GM21786 (cell line): ENCODE results near the gene ARID1B.
A peak's percentile ranks its signal among the peaks of the same experiment; 100 is the strongest.

ENCODE experiments used
- ATAC-seq: cut with Tn5 transposase; IDR thresholded peaks from one replicate; pipeline ENCODE4 v1.9.1; 2021; ENCODE audit not compliant: unreplicated experiment

ARID1B gene

DNA sequence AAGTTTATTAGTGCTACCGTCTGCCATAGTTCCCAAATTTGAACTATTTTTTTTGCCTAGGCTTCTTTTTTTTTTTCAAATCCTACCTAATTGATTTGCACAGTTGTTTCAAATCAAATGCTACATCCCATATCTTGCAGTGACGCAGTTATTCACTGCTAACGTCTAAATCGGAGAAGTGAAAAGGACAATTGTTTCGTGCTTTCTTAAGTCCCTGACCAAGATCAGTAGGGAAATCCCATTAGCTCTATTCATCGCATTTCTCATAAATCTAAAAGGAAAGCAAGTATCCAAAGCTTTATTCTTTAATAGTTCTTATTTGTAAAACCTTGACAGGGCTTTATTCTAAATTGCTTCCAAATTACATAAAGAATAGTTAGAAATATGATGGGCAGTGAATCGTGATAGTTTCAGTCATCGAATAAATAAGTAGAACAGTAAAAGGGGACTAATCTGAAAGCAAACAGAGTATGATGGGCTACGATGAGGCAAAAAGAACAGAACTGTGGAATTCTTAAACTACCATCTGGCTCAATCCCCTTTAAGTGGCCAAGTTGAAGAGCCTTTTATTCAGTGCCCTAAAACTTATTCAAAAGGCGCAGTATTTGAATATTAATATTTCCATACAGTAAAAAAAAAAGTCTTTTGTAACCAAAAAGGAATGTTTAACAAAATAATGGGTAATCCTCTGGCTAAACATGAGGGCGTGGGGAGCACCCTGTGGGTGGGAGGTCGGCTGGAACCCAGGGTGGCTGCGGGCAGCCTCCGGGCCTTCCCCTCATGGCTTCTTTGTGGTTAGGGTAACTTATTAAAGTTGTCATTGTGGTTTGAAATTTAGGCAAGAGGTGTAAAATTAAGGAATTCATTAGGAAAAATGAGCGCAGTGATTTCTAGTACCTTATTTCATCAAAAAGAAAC is 3.0 kb upstream of the ARID1B start:
- ATAC-seq: no peak

GRCh38 chr6:156774863-156775405 is 2.2 kb upstream of the ARID1B start:
- ATAC-seq: no peak

DNA sequence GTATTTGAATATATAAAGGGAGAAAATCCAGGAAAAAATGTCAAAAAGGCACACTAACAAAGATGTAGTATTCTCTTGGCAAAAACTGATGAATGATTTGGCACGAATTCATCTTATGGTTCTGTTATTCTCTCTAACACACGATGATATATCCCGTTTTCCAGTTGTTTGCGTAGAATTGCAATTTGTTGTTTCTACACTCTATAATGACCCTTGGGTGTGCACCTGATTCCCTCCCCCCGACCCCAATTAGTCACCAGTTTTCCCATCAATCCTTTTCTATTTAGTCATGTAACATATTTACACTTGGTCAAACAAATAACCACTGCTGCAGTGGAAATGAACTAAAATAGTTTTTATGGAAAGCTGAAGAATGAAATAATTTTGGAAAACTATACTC is 1.5 kb upstream of the ARID1B start:
- no peak for ATAC-seq

DNA sequence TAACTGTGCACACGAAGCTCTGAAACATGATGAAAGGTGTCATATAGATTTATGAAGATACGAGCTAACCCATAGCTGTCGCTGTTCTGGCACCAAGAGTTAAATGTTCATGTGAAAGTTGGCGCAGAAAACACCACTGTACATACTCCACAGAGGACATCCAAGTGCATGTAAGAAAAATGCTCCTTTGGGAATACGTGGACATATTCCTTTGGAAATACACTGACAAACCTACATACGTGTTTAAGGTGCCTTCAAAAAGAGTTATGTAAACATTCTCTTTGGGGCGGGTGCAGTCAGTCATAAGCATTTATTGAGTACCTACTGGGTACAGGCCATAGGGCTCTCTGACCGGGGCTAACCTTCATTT is 723 bp upstream of the ARID1B start:
- ATAC-seq: peak; percentile 21

GRCh38 chr6:156777577-156778453 is 637 bp downstream of the ARID1B start:
- ATAC-seq: no peak

DNA sequence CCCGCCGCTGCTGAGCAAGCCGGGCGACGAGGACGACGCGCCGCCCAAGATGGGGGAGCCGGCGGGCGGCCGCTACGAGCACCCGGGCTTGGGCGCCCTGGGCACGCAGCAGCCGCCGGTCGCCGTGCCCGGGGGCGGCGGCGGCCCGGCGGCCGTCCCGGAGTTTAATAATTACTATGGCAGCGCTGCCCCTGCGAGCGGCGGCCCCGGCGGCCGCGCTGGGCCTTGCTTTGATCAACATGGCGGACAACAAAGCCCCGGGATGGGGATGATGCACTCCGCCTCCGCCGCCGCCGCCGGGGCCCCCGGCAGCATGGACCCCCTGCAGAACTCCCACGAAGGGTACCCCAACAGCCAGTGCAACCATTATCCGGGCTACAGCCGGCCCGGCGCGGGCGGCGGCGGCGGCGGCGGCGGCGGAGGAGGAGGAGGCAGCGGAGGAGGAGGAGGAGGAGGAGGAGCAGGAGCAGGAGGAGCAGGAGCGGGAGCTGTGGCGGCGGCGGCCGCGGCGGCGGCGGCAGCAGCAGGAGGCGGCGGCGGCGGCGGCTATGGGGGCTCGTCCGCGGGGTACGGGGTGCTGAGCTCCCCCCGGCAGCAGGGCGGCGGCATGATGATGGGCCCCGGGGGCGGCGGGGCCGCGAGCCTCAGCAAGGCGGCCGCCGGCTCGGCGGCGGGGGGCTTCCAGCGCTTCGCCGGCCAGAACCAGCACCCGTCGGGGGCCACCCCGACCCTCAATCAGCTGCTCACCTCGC is 1.5 kb downstream of the ARID1B start:
- no peak for ATAC-seq

DNA sequence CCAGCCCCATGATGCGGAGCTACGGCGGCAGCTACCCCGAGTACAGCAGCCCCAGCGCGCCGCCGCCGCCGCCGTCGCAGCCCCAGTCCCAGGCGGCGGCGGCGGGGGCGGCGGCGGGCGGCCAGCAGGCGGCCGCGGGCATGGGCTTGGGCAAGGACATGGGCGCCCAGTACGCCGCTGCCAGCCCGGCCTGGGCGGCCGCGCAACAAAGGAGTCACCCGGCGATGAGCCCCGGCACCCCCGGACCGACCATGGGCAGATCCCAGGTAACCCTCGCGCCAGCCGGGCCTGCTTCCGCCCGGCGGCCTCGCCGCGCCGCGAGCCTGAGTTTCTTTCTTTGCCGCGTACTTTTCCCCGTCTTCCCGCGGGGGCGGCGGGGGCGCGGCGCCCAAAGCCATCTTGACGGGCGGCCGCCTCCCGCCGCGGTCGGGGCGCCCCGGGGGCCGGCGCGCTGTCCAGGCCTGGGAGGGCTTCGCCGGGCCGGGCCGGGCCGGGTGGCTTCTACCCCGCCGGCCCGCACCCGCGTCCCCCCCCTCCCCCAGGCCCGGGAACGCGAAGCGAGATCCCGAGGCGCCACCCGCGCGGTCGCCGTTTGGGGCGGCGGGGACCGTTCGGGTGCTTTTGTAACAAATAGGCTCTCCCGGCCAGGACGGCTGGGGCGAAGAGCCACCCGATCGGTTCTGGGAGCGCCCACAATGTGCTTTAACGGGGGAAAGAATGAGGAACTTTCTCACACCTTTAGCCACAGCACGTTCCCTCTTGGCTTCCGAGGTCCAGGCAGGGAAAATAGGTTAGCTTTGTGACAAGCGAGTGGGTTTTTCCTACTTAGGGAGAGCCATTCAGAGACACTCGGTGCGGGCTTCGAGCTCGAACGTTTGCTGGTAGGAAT is 2.3 kb downstream of the ARID1B start:
- ATAC-seq: no peak

GRCh38 chr6:156780102-156780641 is 3.0 kb downstream of the ARID1B start:
- peak; percentile 66 for ATAC-seq

DNA sequence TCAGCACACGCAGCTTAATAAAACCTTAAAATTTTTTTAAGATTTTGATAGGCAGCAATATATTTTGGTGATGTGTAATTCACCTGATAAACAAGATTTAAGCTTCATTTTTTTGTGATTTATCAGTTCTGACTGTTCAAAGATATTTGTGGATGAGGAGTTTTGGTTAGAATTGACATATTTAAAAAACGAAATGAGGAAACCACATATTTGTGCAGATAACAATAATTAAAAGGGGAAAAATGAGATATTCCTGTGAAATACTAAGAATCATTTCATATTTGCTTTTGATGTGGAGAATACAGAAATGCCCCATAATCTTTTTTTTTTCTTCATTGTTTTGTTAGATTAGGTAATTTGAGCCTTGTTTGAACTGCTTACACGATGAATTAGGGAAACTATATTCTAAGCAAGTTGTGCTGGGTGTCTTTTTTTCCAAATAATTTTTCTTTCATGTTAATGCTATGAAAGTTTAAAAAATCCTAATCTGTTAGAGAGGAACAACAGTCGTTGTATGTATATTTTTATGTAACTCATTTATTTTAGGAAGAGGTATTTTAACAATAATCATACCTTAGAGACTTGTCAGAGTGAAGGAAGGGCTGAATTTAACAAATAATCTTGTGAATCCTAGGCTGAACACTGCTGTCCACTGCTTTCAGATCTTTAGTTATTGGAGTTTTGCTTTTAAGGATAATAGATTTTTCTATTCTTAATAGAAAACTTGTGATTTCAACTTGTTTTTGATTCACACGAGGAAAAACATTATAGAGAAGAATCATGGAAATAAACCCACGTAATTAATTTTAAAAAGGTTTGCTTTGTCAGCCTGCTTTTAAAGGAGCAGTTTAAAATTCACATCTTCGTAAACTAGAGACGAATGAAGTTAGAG is 4.0 kb downstream of the ARID1B start:
- ATAC-seq: no peak

- ATAC-seq: no peak
Observed at GRCh38 chr6:156781861-156782631, 4.9 kb downstream of the ARID1B start.

DNA sequence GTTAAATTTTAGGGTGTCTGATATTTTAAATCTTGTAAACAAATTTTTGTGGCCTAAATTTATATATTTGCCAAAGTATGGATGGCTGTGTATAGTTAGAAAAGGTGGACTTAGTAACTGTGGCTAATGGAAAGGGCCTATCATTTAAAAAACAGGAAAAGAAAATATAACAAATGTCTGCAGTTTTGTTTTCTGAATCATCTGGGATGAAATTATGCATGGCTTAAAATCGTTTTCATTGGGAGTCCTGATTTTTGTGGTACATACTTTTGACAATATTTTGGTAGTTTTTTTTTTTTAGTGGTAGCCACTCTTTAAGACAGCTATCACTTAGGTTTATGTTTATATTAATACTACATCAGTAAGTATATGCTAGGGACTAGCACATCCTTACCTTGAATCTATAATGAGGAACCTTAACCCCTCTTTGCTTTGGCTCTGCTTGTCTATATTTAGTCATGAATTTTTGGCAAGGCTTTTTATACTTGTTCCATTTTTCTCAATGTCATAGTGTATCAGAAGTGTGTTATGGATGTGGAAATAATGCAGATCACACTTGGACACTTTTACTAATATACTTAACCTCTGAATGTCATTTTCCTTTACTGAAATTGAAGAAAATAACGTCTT is 5.6 kb downstream of the ARID1B start:
- ATAC-seq: no peak

GRCh38 chr6:156783958-156784357 is 6.8 kb downstream of the ARID1B start:
- no peak for ATAC-seq

DNA sequence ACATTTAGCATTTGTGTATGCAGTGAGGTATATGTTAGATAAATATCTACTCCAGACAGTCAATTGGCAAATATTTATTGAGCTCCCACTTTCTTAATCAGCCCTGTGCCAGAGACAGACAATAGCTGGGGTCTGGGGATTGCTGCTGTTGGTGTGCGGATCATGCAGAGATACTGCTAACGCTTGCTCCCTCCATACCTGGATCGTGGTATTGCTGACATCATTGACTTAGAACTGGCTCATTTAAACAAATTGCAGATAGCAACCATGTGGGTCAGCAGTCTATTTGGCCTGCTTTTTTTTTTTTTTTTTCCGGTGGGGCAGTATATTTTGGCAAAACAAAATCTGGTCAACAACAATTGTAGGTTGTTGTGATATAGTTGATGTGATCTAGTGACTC is 9.5 kb downstream of the ARID1B start:
- ATAC-seq: no peak

DNA sequence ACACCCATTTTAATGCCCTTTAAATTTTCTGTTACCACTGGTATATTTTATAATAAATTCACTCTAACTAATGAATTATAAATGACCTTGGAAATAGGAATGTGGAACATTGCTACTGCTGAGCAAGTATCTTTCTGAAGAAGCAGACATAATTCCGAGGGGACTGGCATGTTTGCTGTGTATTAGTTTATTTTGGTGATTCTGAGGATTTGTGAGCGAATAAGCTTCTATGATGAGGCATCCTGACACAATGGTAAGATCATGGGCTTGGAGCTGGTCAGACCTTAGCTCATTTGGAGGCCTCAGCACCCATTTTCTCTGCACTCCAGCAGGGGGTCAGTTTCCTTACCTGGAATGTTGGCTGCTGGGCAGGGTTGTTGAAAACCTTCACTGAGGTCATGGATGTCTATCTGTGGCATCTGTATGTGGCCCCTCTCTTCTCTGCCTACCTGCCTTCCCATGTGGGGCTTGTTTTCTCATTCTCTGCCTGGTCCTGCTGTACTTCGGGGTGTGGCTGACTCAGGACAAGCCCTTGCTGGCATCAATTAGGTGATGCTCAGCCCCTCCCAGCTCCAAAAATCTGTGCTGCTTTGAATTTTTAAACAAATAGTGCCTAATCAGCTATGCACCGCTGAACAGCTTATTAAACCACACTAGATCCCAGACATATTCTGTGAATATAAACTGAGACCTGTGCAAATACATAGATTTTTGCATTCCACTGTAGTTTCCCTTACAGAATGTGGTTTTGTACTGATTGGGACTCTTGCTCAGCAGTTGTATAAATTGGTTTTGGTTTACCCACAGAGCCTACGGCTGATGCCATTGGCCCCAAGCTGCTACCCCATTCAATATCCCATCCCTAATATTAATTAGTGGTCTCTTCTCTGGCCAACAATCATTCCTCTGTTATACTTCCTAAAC is 10.7 kb downstream of the ARID1B start:
- no peak for ATAC-seq

- ATAC-seq: no peak
Observed at GRCh38 chr6:156789081-156789943, 12.1 kb downstream of the ARID1B start.
